Measurements from ENCODE around the gene PRPF38B. TPM values are rescaled to one million over a fixed set of nuclear protein-coding genes. Genes with fewer than 3 reads are reported as not detected.
"Not testable (repeated sequence)": the region's sequence is repeated elsewhere in the genome, so short reads cannot be mapped to it uniquely, and the experiment has no call there.

PRPF38B gene
- total and polyA plus RNA-seq, 4 donors, result 16.9 to 56.8 (median 38.3) TPM

- Histone ChIP-seq H3K36me3 (ENCODE audit: control insufficient read depth, insufficient read depth, low read length) (no peaks in the 10 kb centered on the region), H3K9me3 (ENCODE audit: control insufficient read depth, insufficient read depth, low read length) (no peaks in the 10 kb centered on the region), H3K27me3 (ENCODE audit: control insufficient read depth, insufficient read depth, low read length) (no peaks in the 10 kb centered on the region), H3K4me1 (ENCODE audit: control insufficient read depth, insufficient read depth, low read length) (no peaks in the 10 kb centered on the region), H3K4me3 (ENCODE audit: low read depth, low read length) (no peak overlapping the region), H3K27ac (ENCODE audit: low read depth, low read length) (no peak overlapping the region)
- DNase-seq (ENCODE audit: low read depth in 4 of 6, low spot score in 6 of 6), result no peak
- WGBS (ENCODE audit: insufficient coverage), result 96% methylated on average over 4 of the region's 5 CpGs
Measured at GRCh38 chr1:108670131-108670773, 21.9 kb upstream of the PRPF38B start.

- Histone ChIP-seq H3K4me3 (ENCODE audit: low read depth, low read length) (no peak overlapping the region), H3K36me3 (ENCODE audit: control insufficient read depth, insufficient read depth, low read length) (no peaks in the 10 kb centered on the region), H3K9me3 (ENCODE audit: control insufficient read depth, insufficient read depth, low read length) (no peaks in the 10 kb centered on the region), H3K27ac (ENCODE audit: low read depth, low read length) (no peak overlapping the region), H3K27me3 (ENCODE audit: control insufficient read depth, insufficient read depth, low read length) (no peaks in the 10 kb centered on the region), H3K4me1 (ENCODE audit: control insufficient read depth, insufficient read depth, low read length) (no peaks in the 10 kb centered on the region)
- 94% methylated on average over 2 of the region's 2 CpGs for WGBS (ENCODE audit: insufficient coverage)
- no peak for DNase-seq (ENCODE audit: low read depth in 4 of 6, low spot score in 6 of 6)
Measured at GRCh38 chr1:108671143-108671542, 21.0 kb upstream of the PRPF38B start.

- WGBS (ENCODE audit: insufficient coverage), result 100% methylated on average over 2 of the region's 4 CpGs
- Histone ChIP-seq H3K4me1 (ENCODE audit: control insufficient read depth, insufficient read depth, low read length) (no peaks in the 10 kb centered on the region), H3K27ac (ENCODE audit: low read depth, low read length) (no peak overlapping the region), H3K9me3 (ENCODE audit: control insufficient read depth, insufficient read depth, low read length) (no peaks in the 10 kb centered on the region), H3K36me3 (ENCODE audit: control insufficient read depth, insufficient read depth, low read length) (no peaks in the 10 kb centered on the region), H3K4me3 (ENCODE audit: low read depth, low read length) (no peak overlapping the region), H3K27me3 (ENCODE audit: control insufficient read depth, insufficient read depth, low read length) (no peaks in the 10 kb centered on the region)
- DNase-seq (ENCODE audit: low read depth in 4 of 6, low spot score in 6 of 6), result no peak
Measured at GRCh38 chr1:108678706-108679105, 13.4 kb upstream of the PRPF38B start.

GRCh38 chr1:108679586-108680213 is 12.4 kb upstream of the PRPF38B start:
- WGBS (ENCODE audit: insufficient coverage), result 73% methylated on average over 6 of the region's 10 CpGs
- Histone ChIP-seq H3K9me3 (ENCODE audit: control insufficient read depth, insufficient read depth, low read length) (no peaks in the 10 kb centered on the region), H3K4me3 (ENCODE audit: low read depth, low read length) (no peak overlapping the region), H3K4me1 (ENCODE audit: control insufficient read depth, insufficient read depth, low read length) (no peaks in the 10 kb centered on the region), H3K27ac (ENCODE audit: low read depth, low read length) (no peak overlapping the region), H3K27me3 (ENCODE audit: control insufficient read depth, insufficient read depth, low read length) (no peaks in the 10 kb centered on the region), H3K36me3 (ENCODE audit: control insufficient read depth, insufficient read depth, low read length) (no peaks in the 10 kb centered on the region)
- no peak for DNase-seq (ENCODE audit: low read depth in 4 of 6, low spot score in 6 of 6)

- WGBS (ENCODE audit: insufficient coverage), result no CpG with 5 or more reads among the region's 4 CpGs
- not testable (repeated sequence) for H3K9me3 ChIP-seq (ENCODE audit: control insufficient read depth, insufficient read depth, low read length); H3K36me3 ChIP-seq (ENCODE audit: control insufficient read depth, insufficient read depth, low read length); DNase-seq (ENCODE audit: low read depth in 4 of 6, low spot score in 6 of 6); H3K4me1 ChIP-seq (ENCODE audit: control insufficient read depth, insufficient read depth, low read length); H3K27me3 ChIP-seq (ENCODE audit: control insufficient read depth, insufficient read depth, low read length); H3K27ac ChIP-seq (ENCODE audit: low read depth, low read length); H3K4me3 ChIP-seq (ENCODE audit: low read depth, low read length)
Measured at GRCh38 chr1:108681701-108682100, 10.4 kb upstream of the PRPF38B start.

- 92% methylated on average over 1 of the region's 1 CpG for WGBS (ENCODE audit: insufficient coverage)
- H3K9me3 ChIP-seq (ENCODE audit: control insufficient read depth, insufficient read depth, low read length), result no peaks in the 10 kb centered on the region
- DNase-seq (ENCODE audit: low read depth in 4 of 6, low spot score in 6 of 6), result no peak
- H3K27me3 ChIP-seq (ENCODE audit: control insufficient read depth, insufficient read depth, low read length), result no peaks in the 10 kb centered on the region
- no peaks in the 10 kb centered on the region for H3K36me3 ChIP-seq (ENCODE audit: control insufficient read depth, insufficient read depth, low read length)
- no peaks in the 10 kb centered on the region for H3K4me1 ChIP-seq (ENCODE audit: control insufficient read depth, insufficient read depth, low read length)
- H3K4me3 ChIP-seq (ENCODE audit: low read depth, low read length), result no peak overlapping the region
- H3K27ac ChIP-seq (ENCODE audit: low read depth, low read length), result no peak overlapping the region
Measured at GRCh38 chr1:108685529-108685928, 6.6 kb upstream of the PRPF38B start.

- DNase-seq (ENCODE audit: low read depth in 4 of 6, low spot score in 6 of 6), result no peak
- Histone ChIP-seq H3K27ac (ENCODE audit: low read depth, low read length) (no peak overlapping the region), H3K4me3 (ENCODE audit: low read depth, low read length) (no peak overlapping the region), H3K36me3 (ENCODE audit: control insufficient read depth, insufficient read depth, low read length) (no peaks in the 10 kb centered on the region), H3K4me1 (ENCODE audit: control insufficient read depth, insufficient read depth, low read length) (no peaks in the 10 kb centered on the region), H3K27me3 (ENCODE audit: control insufficient read depth, insufficient read depth, low read length) (no peaks in the 10 kb centered on the region), H3K9me3 (ENCODE audit: control insufficient read depth, insufficient read depth, low read length) (no peaks in the 10 kb centered on the region)
- 100% methylated on average over 1 of the region's 2 CpGs for WGBS (ENCODE audit: insufficient coverage)
Measured at GRCh38 chr1:108686614-108687313, 5.3 kb upstream of the PRPF38B start.

GRCh38 chr1:108691128-108691941 is 775 bp upstream of the PRPF38B start:
- Histone ChIP-seq H3K27me3 (ENCODE audit: control insufficient read depth, insufficient read depth, low read length) (no peaks in the 10 kb centered on the region), H3K27ac (ENCODE audit: low read depth, low read length) (peak overlapping the region; percentile 98), H3K4me1 (ENCODE audit: control insufficient read depth, insufficient read depth, low read length) (peaks cover 3% of the 10 kb centered on the region), H3K4me3 (ENCODE audit: low read depth, low read length) (peak overlapping the region; percentile 92), H3K36me3 (ENCODE audit: control insufficient read depth, insufficient read depth, low read length) (no peaks in the 10 kb centered on the region), H3K9me3 (ENCODE audit: control insufficient read depth, insufficient read depth, low read length) (no peaks in the 10 kb centered on the region)
- 30% methylated on average over 8 of the region's 12 CpGs for WGBS (ENCODE audit: insufficient coverage)
- DNase-seq (ENCODE audit: low read depth in 4 of 6, low spot score in 6 of 6), result no peak

Data from spinal cord (tissue), 10 donors.